Right cardiac atrium (tissue), 5 donors: ENCODE measurements around the gene LSG1. TPM values are rescaled to one million over a fixed set of nuclear protein-coding genes. Genes with fewer than 3 reads are reported as not detected.

Experiments used
- ATAC-seq, 2 donors: fragments of 200-7000 bp; cut with Tn5 transposase; one replicate each; pipeline versions ENCODE4 v1.8.0 to v1.9.1; 2020; ENCODE audit warnings: moderate library complexity in 2 of 2, mild to moderate bottlenecking in 1 of 2
- DNase-seq, 3 donors: peaks; one replicate each; pipeline ENCODE4 v3.0.0-alpha.2; 2020
- H3K27ac ChIP-seq: one replicate; pipeline ENCODE4 v1.5.1; 2013; ENCODE audit warnings: mild to moderate bottlenecking, low read length, control low read depth, moderate library complexity
- H3K27me3 ChIP-seq: one replicate; pipeline ENCODE4 v1.6.1; 2013; ENCODE audit not compliant: control insufficient read depth, insufficient read depth
- H3K4me1 ChIP-seq: one replicate; pipeline ENCODE4 v1.6.1; 2013; ENCODE audit warnings: low read length; ENCODE audit not compliant: control insufficient read depth, insufficient read depth
- H3K4me3 ChIP-seq: one replicate; pipeline ENCODE4 v1.5.1; 2013; ENCODE audit warnings: low read length, control low read depth
- H3K9me3 ChIP-seq: one replicate; pipeline ENCODE4 v1.6.1; 2013; ENCODE audit warnings: low read length; ENCODE audit not compliant: control insufficient read depth
- WGBS: extraction: QIAGEN DNeasy Blood & Tissue Kit; methylation state at CpG from one replicate; pipeline ENCODE4 v1.1.7; 2013; 5-methylcytosine and 5-hydroxymethylcytosine counted together
- intact Hi-C, 4 donors: fragments of 100-400 bp; cut with DNase I; formaldehyde crosslinking; loops; one replicate each; pipeline versions ENCODE4 v1.11.0 to v1.14.0; 2022 to 2023
- long read RNA-seq, 4 donors: library from polyadenylated mRNA; unstranded; transcript quantifications; one replicate each; pipeline ENCODE4 v2.0.0, GENCODE V29; 2020 to 2021
- polyA plus RNA-seq: library from polyadenylated mRNA; stranded (reverse); fragments of 200-250 nt; gene quantifications from one replicate; pipeline ENCODE4 v1.2.3, GENCODE V29; 2013
- total RNA-seq, 4 donors: library from RNA; stranded (reverse); fragmentation: NEBNext Ultra II Directional; extraction: Animal tissue kit (Norgen Biotek cat#: 25700); gene quantifications; one replicate each; pipeline ENCODE4 v1.2.1, GENCODE V29; 2021
- donor health status: healthy with polysubstance abuse.
- donor health status: DM: no; HTN: yes; CAD: no.
- donor health status: DM: no; HTN: no; CAD: no.
- donor health status: DM: no; HTN: yes; CAD: no; lungs with severe emphysema.
- donor health status: DM: yes; HTN: yes; CAD: no.

The LSG1 gene
- total RNA-seq (10 to 100 TPM; 15.8 to 23.4 (median 18.9) TPM), polyA plus RNA-seq (12.1 TPM)
- long read RNA-seq, donor 1, transcript LSG1-201 (14 exons, 3,572 nt): major isoform, 41 of 62 reads
- long read RNA-seq, donor 1, partial matches to known transcripts: 18 of 62 reads
- long read RNA-seq, donor 1, other reads (novel, unspliced or antisense): 3 of 62 reads
- long read RNA-seq, donor 2, transcript LSG1-201 (14 exons, 3,572 nt): major isoform, 17 of 20 reads
- long read RNA-seq, donor 2, partial matches to known transcripts: 2 of 20 reads
- long read RNA-seq, donor 2, other reads (novel, unspliced or antisense): 1 of 20 reads
- long read RNA-seq, donor 3, transcript LSG1-201 (14 exons, 3,572 nt): major isoform, 33 of 171 reads
- long read RNA-seq, donor 3, partial matches to known transcripts: 122 of 171 reads
- long read RNA-seq, donor 3, other reads (novel, unspliced or antisense): 16 of 171 reads
- long read RNA-seq, donor 4, transcript LSG1-201 (14 exons, 3,572 nt): major isoform, 13 of 14 reads
- long read RNA-seq, donor 4, partial matches to known transcripts: 0 of 14 reads
- long read RNA-seq, donor 4, other reads (novel, unspliced or antisense): 1 of 14 reads

GRCh38 chr3:194671900-194672808 is at the start of gene LSG1:
TSS of gene LSG1 (minus strand) at chr3:194672191. CDS start at chr3:194672162, 29 bp downstream.
- no peaks in the 10 kb centered on the region for H3K4me1 ChIP-seq
- no peaks in the 10 kb centered on the region for H3K9me3 ChIP-seq
- ATAC-seq: peak; percentile 95 to 96
- intact Hi-C loops: no loop called here
- no peaks in the 10 kb centered on the region for H3K27me3 ChIP-seq
- DNase-seq: peak; percentile 93 to 96 (median 96)
- H3K27ac ChIP-seq: peak within 1 kb of the TSS; percentile 97
- under 1% methylated on average over 57 of the region's 57 CpGs for WGBS
- peak within 1 kb of the TSS; percentile 99 for H3K4me3 ChIP-seq

DNA sequence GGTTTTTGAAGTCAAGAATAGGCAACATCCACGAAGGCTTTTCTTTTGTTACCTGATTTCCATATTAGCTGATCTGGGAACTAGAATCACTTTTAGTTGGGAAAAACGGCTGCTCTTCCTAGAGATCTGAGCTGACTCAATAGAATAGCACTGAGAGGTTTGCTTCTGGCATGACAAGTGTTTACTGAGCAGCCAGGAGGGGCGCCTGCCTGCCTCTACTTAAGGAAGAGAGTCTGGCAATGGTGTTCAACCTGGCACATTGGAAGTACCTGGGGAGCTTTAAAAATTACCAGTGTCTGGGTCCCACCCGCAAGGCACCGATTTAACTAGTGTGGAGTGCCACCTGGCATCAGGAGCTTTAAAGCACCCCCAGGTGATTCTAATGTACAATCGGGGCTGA is 48.1 kb upstream of the LSG1 start:
- WGBS: 89% methylated on average over 6 of the region's 6 CpGs
- intact Hi-C loops: no loop called here

GRCh38 chr3:194718079-194718478 is 46.1 kb upstream of the LSG1 start:
- 77% methylated on average over 2 of the region's 2 CpGs for WGBS
- intact Hi-C loops: no loop called here
- H3K4me3 ChIP-seq: no peak overlapping the region
- no peak overlapping the region for H3K27ac ChIP-seq
- no peaks in the 10 kb centered on the region for H3K4me1 ChIP-seq
- no peaks in the 10 kb centered on the region for H3K27me3 ChIP-seq
- no peak for DNase-seq
- ATAC-seq: no peak
- no peaks in the 10 kb centered on the region for H3K9me3 ChIP-seq

More for the DNA sequence above, 48.1 kb upstream of the LSG1 start:
- no peak for DNase-seq
- Histone ChIP-seq H3K4me1 (no peaks in the 10 kb centered on the region), H3K27me3 (no peaks in the 10 kb centered on the region), H3K27ac (no peak overlapping the region), H3K9me3 (no peaks in the 10 kb centered on the region), H3K4me3 (no peak overlapping the region)
- ATAC-seq: no peak

GRCh38 chr3:194715022-194715800 is 43.2 kb upstream of the LSG1 start:
- WGBS: 85% methylated on average over 8 of the region's 8 CpGs
- Histone ChIP-seq H3K4me3 (no peak overlapping the region), H3K27me3 (no peaks in the 10 kb centered on the region), H3K27ac (no peak overlapping the region), H3K9me3 (no peaks in the 10 kb centered on the region), H3K4me1 (no peaks in the 10 kb centered on the region)
- DNase-seq: no peak
- ATAC-seq: no peak
- intact Hi-C loops: no loop called here

GRCh38 chr3:194714564-194714963 is 42.6 kb upstream of the LSG1 start:
- no peak overlapping the region for H3K27ac ChIP-seq
- no peaks in the 10 kb centered on the region for H3K9me3 ChIP-seq
- 70% methylated on average over 6 of the region's 6 CpGs for WGBS
- no peaks in the 10 kb centered on the region for H3K4me1 ChIP-seq
- intact Hi-C loops: no loop called here
- H3K4me3 ChIP-seq: no peak overlapping the region
- no peak for ATAC-seq
- no peak for DNase-seq
- H3K27me3 ChIP-seq: no peaks in the 10 kb centered on the region

DNA sequence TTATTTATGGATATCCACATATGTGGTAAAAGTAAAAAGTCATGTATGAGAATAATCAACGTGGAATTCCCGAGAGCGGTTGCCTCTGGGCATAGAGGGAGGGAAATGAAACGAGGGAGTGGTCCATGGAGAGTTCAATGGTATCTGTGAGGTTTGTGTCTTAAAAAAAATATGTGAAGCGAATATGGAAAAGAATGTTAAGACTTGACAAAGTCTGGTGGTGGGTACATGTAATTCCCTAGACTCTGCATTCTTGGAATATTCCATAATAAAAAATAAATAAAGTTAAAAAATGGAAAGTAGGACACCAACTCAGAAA is 42.1 kb upstream of the LSG1 start:
- DNase-seq: no peak
- Histone ChIP-seq H3K27ac (no peak overlapping the region), H3K27me3 (no peaks in the 10 kb centered on the region), H3K9me3 (no peaks in the 10 kb centered on the region), H3K4me1 (no peaks in the 10 kb centered on the region), H3K4me3 (no peak overlapping the region)
- intact Hi-C loops: no loop called here
- ATAC-seq: no peak
- WGBS: 83% methylated on average over 5 of the region's 5 CpGs

DNA sequence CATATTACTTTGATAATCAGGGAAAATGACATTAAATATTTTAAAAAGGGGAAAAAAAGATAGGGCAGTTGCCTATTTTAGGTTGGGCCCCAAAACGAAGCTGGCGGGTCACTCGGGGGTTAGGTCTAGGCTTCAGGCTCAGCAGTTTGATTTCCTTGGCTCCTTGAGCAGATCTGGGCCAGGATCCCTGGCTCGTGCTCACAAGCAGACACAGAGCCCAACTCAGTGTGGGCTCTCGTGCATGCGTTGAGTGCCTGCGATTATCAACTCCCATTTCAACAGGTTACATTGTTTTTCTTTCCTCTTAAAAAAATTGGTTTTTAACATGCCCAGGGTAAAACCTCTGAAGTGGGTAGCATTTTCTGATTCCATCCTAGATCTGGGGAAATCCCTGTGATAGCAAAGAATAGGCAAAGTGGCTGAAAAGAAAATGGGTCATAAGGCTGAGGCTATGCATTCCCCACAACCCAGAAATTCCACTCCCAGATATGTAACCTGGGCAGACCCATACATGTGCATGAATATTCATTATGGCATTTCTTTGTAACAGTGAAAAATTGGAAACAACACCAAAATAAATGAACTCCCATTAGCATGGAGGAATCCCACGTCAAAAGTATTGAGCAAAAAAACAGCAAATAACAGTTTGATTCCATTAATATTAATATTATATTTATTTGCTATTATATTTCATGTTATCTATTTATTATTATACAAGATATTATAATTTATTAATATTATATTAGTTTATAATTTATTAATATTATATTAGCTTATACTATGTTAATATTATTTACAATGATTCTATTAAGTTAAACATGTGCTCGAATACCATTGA is 41.5 kb upstream of the LSG1 start:
- ATAC-seq (peak in 1 of 2 donors; percentile 64), DNase-seq (peak in 1 of 3 donors; percentile 61)
- Histone ChIP-seq H3K27me3 (no peaks in the 10 kb centered on the region), H3K9me3 (no peaks in the 10 kb centered on the region), H3K27ac (no peak overlapping the region), H3K4me3 (no peak overlapping the region), H3K4me1 (no peaks in the 10 kb centered on the region)
- intact Hi-C loops: no loop called here
- WGBS: 69% methylated on average over 9 of the region's 9 CpGs

DNA sequence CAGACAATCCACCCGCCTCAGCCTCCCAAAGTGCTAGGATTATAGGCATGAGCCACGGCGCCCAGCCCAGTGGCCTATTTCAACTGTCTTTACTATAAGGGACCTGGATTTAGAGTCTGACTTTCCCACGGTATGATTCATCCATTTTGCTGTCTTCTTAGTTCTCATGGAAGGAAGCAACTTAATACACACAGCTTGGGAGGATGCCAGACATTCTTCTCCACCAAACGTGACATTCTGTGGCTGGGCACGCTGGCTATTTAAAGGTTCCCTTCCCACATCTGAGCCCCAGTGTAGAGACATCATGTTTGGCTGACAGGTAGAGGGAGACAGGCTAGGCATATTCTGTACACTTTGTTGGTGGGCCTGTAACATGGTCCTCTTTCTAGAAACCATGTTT is 39.9 kb upstream of the LSG1 start:
- DNase-seq (peak in 1 of 3 donors; percentile 23), ATAC-seq (peak; percentile 51 to 75)
- intact Hi-C loops: no loop called here
- WGBS: 38% methylated on average over 6 of the region's 6 CpGs
- Histone ChIP-seq H3K4me3 (no peak overlapping the region), H3K9me3 (no peaks in the 10 kb centered on the region), H3K27me3 (no peaks in the 10 kb centered on the region), H3K4me1 (no peaks in the 10 kb centered on the region), H3K27ac (no peak overlapping the region)

GRCh38 chr3:194711286-194711685 is 39.3 kb upstream of the LSG1 start:
- Histone ChIP-seq H3K9me3 (no peaks in the 10 kb centered on the region), H3K4me1 (no peaks in the 10 kb centered on the region), H3K27me3 (no peaks in the 10 kb centered on the region), H3K4me3 (no peak overlapping the region), H3K27ac (no peak overlapping the region)
- intact Hi-C loops: no loop called here
- WGBS: 88% methylated on average over 3 of the region's 3 CpGs
- DNase-seq (no peak), ATAC-seq (no peak)

DNA sequence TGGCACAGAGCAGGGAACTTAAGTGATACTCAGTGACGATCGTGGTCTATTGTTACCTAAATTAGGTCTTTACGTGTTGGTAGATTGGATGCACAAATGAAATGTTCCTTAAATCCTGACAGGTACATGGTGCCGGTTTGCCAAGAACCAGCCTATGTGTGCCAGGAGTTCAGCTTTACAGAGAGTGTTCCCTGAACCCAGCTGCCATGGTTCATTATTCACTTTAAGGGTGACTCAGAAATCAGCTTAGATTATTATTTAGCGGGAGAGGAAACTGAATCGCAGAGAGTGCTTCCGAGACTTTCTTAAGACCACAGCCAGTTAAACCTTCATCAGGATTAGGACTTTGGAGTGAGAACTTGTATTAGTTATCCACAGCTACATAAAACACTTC is 35.2 kb upstream of the LSG1 start:
- H3K4me1 ChIP-seq: no peaks in the 10 kb centered on the region

More for the DNA sequence above, 35.2 kb upstream of the LSG1 start:
- WGBS: 90% methylated on average over 7 of the region's 7 CpGs
- intact Hi-C loops: no loop called here
- Histone ChIP-seq H3K27me3 (no peaks in the 10 kb centered on the region), H3K9me3 (no peaks in the 10 kb centered on the region), H3K4me3 (no peak overlapping the region), H3K27ac (no peak overlapping the region)
- ATAC-seq (no peak), DNase-seq (no peak)
